Measurements from ENCODE around the gene OR52M1.
A peak's percentile ranks its signal among the peaks of the same experiment; 100 is the strongest.
"Not testable (repeated sequence)": the region's sequence is repeated elsewhere in the genome, so short reads cannot be mapped to it uniquely, and the experiment has no call there.

The OR52M1 gene, protein sequence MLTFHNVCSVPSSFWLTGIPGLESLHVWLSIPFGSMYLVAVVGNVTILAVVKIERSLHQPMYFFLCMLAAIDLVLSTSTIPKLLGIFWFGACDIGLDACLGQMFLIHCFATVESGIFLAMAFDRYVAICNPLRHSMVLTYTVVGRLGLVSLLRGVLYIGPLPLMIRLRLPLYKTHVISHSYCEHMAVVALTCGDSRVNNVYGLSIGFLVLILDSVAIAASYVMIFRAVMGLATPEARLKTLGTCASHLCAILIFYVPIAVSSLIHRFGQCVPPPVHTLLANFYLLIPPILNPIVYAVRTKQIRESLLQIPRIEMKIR

DNA sequence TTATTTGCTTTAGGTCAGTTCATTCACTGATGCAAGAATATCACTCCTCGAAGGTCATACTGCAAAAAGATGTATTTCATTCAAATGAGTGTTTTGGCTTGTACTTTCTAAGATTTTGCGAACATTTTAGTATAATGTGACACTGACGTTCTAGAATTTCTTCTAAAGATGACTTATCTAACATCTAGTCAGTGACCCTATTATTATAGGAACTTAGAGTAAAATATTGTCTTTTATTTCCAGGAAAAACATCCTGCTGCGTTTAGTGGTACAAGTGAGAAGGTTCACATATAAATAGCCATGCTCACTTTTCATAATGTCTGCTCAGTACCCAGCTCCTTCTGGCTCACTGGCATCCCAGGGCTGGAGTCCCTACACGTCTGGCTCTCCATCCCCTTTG is at the start of gene OR52M1:
TSS of gene OR52M1 (plus strand) at position 301 of the 400 bp plus-strand sequence. CDS start at position 301, 0 bp downstream.
- no peak for DNase-seq (ENCODE audit: low read depth, low spot score)
- H3K27ac ChIP-seq = peak within 1 kb of the TSS; percentile 30

DNA sequence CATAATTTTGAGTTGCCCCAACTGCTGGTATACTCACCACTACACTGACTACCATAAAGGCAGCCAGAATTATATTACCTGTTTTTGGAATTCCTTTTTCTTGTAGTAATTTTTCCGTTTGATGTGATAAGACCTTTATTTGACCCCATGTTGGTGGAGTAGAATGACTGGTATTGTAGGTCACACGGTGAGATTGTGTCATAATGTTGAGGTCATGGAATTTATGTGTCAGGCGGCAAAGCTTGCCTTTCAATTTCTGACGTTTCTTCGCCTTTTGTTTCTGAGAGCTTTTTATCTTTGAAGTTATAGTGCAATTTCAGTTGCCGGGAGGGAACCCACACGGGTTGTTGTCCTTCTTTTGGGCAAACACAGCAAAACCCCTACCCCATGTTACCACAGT is 49.5 kb upstream of the OR52M1 start:
- H3K27ac ChIP-seq = no peak overlapping the region
- DNase-seq (ENCODE audit: low read depth, low spot score) = no peak

GRCh38 chr11:4495986-4496385 is 49.0 kb upstream of the OR52M1 start:
- no peak overlapping the region for H3K27ac ChIP-seq
- DNase-seq (ENCODE audit: low read depth, low spot score) = no peak

DNA sequence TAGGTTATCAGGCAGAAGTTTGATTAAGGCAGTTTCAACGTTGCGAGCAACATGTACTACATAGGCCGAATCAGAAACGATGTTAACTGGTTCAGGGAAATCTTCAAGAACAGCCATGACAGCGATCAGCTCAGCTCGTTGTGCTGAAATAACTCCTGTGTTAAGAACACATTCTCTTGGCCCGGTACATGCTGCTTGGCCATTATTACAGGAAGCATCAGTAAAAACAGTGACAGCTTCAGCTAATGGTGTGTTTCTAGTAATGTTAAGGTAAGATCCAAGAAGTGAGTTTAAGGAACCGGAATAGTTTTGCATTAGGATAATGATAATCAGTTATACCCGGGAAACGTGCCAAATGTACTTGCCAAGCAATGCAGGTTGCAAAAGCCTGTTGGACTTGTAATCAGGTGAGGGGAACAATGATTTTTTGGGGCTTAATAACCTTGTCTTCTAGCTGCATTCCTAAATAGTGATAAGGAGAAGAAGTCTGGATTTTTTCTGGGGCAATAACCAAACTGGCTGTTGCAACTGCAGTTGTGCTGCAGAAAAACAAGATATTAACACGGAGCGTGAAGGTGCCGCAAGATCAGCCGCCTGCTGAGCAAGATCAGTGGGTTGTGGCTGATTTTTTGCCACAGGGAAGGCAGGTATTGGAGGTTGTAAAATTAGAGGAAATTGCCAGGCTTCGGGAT is 48.3 kb upstream of the OR52M1 start:
- no peak overlapping the region for H3K27ac ChIP-seq
- DNase-seq (ENCODE audit: low read depth, low spot score) = no peak

DNA sequence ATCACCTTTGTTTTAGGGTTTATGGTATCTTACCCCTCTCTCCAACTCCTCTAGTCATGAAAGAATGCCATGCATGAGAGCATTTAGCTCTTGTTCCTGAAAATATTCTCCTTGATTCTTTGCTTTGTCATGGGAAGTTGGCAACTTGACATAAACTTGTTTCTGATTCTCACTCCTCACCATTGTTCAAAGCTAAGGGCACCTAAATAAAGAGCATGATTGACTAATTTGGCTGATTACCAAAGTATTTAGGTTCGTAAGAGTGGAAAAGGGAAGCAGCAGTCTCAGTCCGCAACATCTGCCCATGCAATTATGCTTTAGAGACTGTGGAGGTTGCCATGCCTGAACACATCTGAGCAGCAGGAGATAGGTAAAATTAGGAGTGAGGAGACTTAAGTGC is 36.1 kb upstream of the OR52M1 start:
- DNase-seq (ENCODE audit: low read depth, low spot score) = no peak

GRCh38 chr11:4511282-4512245 is 33.4 kb upstream of the OR52M1 start:
- DNase-seq (ENCODE audit: low read depth, low spot score) = no peak
- no peak overlapping the region for H3K27ac ChIP-seq

More for the DNA sequence above, 36.1 kb upstream of the OR52M1 start:
- H3K27ac ChIP-seq = no peak overlapping the region

DNA sequence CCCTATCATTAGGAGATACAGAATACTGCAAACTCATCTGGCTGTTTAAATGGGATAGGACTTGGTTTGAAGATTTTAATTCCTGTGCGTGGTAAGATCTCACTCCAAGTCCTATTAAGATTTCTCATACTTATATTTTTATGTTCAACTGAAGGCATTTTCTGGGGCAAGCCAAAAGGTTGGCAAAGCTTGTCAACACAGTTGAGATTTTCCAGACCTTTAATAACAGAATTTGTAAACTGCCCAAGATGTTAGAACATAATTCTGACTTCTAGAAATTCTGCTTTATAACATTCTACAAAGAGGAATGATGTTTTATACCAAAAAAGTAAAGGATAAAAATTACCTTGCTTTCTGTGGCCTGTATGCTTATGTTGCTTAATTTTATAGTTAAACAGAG is 30.8 kb upstream of the OR52M1 start:
- H3K27ac ChIP-seq = no peak overlapping the region
- no peak for DNase-seq (ENCODE audit: low read depth, low spot score)

GRCh38 chr11:4522339-4522738 is 22.7 kb upstream of the OR52M1 start:
- H3K27ac ChIP-seq = no peak overlapping the region
- no peak for DNase-seq (ENCODE audit: low read depth, low spot score)

DNA sequence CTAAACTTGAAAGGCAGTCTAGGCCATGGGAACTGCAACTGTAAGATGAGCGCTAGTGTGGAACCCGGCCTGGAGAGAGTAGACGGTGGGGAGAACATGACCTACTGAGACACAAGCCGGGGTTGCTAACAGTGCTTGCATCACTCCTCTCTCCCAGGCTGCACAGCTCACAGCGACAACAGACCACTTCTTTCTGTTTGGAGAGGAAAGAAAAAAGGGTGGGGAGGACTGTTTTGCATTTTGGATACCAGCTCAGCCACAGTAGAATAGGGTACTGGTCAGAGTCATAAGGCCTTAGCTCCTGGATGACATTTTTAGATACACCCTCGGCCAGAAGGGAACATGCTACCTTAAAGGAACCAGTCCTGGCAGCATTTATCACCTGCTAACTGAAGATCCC is 22.2 kb upstream of the OR52M1 start:
- no peak overlapping the region for H3K27ac ChIP-seq
- DNase-seq (ENCODE audit: low read depth, low spot score) = no peak

DNA sequence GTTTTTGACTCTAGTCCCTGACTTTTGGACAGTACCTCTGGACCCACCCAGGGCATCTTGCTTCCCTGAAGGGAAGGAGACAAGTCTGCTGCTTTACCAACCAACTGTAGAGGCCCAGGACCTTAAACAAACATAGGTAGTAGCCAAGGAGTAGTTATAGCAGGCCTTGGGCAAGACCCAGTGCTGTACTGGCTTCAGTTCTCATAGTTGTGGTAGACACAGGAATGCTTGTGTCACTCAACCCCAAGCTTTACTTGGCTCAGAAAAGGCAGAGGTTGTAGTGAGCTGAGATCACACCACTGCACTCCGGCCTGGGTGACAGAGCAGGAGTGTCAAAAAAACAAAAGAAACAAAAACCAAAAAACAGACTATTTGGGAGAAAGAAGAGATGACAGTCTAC is 21.3 kb upstream of the OR52M1 start:
- no peak for DNase-seq (ENCODE audit: low read depth, low spot score)
- no peak overlapping the region for H3K27ac ChIP-seq

DNA sequence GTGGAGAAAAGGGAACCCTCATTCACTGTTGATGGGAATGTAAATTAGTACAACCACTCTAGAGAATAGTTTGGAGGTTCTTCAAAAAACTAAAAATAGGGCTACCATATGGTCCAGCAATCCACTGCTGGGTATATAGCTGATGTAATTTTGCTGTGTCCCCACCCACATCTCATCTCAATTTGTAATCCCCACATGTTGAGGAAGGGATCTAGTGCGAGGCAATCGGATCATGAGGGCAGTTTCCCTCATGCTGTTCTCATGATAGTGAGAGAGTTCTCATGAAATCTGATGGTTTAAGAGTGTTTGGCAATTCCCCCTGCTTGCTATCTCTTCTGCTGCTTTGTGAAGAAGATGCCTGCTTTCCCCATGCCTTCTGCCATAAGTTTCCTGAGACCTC is 17.1 kb upstream of the OR52M1 start:
- DNase-seq (ENCODE audit: low read depth, low spot score) = no peak
- no peak overlapping the region for H3K27ac ChIP-seq

- DNase-seq (ENCODE audit: low read depth, low spot score); H3K27ac ChIP-seq: not testable (repeated sequence)
These were observed 13.3 kb upstream of the OR52M1 start for GRCh38 chr11:4531686-4532085.

DNA sequence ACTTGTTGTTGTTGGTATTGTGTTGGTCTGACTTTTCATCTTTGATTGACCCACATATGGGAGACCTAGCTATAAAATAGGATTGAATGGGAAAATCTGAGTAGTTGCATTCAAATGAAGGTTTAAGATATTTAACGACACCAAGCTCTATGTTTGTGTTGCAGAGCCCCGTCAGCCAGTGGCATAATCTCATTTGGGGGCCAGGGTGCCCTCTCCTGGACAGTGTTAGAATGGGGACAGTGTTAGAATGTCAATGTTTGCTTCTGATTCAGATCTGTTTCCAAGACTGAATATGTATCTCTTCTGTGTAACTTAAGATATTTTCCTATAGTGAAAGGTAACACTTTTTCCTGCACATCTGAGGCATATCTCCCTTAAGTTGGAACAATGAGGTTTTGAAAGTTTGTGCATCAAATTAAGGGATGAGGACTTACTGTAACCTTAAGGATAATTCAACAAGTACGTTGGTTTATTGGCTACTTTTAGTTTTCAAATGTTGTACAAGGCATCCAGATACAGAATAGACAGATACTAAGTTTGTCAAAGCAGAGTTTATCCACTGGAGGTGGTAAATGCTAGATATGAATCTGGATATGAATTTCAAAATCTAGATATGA is 5.3 kb upstream of the OR52M1 start:
- DNase-seq (ENCODE audit: low read depth, low spot score) = no peak
- H3K27ac ChIP-seq = no peak overlapping the region

DNA sequence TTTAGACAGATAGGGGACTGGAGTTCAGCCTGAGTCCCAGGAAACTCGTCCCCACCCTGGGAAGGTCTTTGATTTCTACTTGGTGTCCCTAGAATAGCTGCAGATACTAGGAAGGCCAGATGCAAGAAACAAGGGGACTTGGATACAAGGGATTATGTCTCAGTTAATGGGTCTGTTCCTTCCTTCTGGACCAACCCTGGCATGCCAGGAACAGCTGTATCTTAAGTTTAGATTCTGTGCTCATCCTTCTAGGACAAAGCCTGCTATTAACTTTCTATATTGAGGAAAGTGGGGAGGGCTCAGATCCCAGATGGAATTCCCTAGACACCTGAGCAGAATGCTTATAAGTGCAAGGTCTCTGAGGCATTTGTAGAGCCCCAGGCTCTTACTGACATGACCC is 3.9 kb upstream of the OR52M1 start:
- H3K27ac ChIP-seq = no peak overlapping the region
- no peak for DNase-seq (ENCODE audit: low read depth, low spot score)

GRCh38 chr11:4543561-4543960 is 1.4 kb upstream of the OR52M1 start:
- no peak for DNase-seq (ENCODE audit: low read depth, low spot score)

DNA sequence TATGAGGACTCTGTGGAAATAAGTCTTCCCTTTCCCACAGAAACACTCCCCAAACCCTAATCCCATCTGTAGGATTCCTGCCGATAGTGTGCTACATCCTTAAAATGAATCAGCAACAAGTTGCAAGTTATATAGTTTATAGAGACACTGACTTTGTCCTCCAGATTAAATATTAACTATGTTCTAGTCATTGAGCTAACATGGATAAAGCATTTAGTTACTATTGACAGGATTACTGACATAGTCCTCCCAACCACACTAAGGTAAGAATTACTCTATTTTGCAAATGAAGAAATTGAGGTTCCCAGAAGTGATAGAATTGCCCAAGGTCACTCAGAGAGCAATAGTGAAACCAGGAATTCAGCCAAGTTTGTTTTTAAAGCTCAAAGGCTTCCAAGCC is 1.9 kb downstream of the OR52M1 start:
- DNase-seq (ENCODE audit: low read depth, low spot score) = no peak
- no peak overlapping the region for H3K27ac ChIP-seq

More at GRCh38 chr11:4543561-4543960, 1.4 kb upstream of the OR52M1 start:
- H3K27ac ChIP-seq = peak overlapping the region; percentile 30

DNA sequence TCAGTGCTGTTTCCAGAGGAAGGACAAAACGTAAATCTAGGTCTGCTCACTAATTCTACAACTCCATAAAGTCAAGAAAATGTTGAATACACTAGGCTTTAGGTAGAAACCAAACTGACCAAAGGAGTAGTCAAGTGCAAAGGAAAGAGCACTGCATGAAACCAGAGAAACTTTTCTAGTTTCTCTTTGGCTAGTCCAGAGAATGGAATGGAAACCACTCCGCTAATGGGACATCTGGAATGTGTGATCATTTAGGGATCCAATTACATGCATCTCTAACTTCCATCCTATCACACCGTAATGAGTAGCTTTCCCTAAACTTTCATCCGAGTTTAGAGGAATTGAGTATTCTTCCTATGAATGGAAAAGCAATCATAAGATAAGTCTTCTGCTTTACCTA is 2.4 kb downstream of the OR52M1 start:
- DNase-seq (ENCODE audit: low read depth, low spot score) = no peak
- no peak overlapping the region for H3K27ac ChIP-seq

DNA sequence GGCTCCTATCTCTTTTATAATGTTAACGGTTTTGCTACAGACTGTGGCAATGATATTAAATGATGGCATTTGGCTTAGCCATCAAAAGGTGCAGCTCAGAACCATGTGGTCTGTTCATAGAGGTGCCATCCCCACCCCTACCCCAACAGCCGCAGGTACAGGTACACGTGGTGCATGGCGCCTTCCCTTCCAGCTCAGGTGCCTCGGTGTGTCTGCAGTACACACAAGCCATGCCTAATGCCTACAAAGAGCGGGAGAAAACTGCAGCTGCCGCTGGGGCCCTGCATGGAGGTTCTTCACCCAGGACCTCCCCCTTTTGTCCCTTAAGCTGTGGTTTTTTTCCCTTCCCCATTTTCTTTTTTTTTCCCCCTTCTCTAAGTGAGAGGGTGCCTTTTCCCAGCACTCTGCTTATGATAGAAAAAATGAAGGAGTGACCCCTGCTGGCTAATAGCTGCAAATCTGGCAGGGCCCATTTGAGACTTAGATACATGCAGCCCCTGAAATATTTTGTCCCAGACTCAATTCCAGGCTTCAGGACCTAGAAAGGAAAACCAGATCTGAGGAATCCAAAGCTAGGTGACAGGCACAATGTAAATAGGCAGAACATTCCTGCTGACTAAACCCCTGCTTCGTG is 6.5 kb downstream of the OR52M1 start:
- DNase-seq (ENCODE audit: low read depth, low spot score) = no peak
- no peak overlapping the region for H3K27ac ChIP-seq

- no peak overlapping the region for H3K27ac ChIP-seq
- no peak for DNase-seq (ENCODE audit: low read depth, low spot score)
These were observed 14.8 kb downstream of the OR52M1 start for GRCh38 chr11:4559527-4560440.

Measured in epithelial cell of prostate (primary cell).